ENCODE data around the gene RFC3.

Gene RFC3

GRCh38 chr13:33849211-33849610 lies 31.3 kb downstream of the RFC3 start:
- Histone ChIP-seq H3K36me3 (ENCODE audit: control insufficient read depth, insufficient read depth, low read length) (peaks cover 11% of the 10 kb centered on the region), H3K27me3 (ENCODE audit: control insufficient read depth, insufficient read depth, low read length) (no peaks in the 10 kb centered on the region), H3K9me3 (ENCODE audit: control insufficient read depth, insufficient read depth, low read length) (no peaks in the 10 kb centered on the region), H3K9ac (ENCODE audit: low read depth, low read length) (no peak overlapping the region), H3K4me3 (ENCODE audit: low read depth, low read length) (no peak overlapping the region), H3K4me1 (ENCODE audit: control insufficient read depth, insufficient read depth, low read length) (no peaks in the 10 kb centered on the region)

- H3K36me3 ChIP-seq (ENCODE audit: control insufficient read depth, insufficient read depth, low read length) = no peaks in the 10 kb centered on the region
- H3K27me3 ChIP-seq (ENCODE audit: control insufficient read depth, insufficient read depth, low read length) = no peaks in the 10 kb centered on the region
- no peak overlapping the region for H3K4me3 ChIP-seq (ENCODE audit: low read depth, low read length)
- no peak overlapping the region for H3K9ac ChIP-seq (ENCODE audit: low read depth, low read length)
- H3K9me3 ChIP-seq (ENCODE audit: control insufficient read depth, insufficient read depth, low read length) = no peaks in the 10 kb centered on the region
- H3K4me1 ChIP-seq (ENCODE audit: control insufficient read depth, insufficient read depth, low read length) = no peaks in the 10 kb centered on the region
Observed at GRCh38 chr13:33855371-33855895, 37.5 kb downstream of the RFC3 start.

GRCh38 chr13:33859691-33860303 lies 41.8 kb downstream of the RFC3 start:
- Histone ChIP-seq H3K27me3 (ENCODE audit: control insufficient read depth, insufficient read depth, low read length) (no peaks in the 10 kb centered on the region), H3K36me3 (ENCODE audit: control insufficient read depth, insufficient read depth, low read length) (no peaks in the 10 kb centered on the region), H3K9ac (ENCODE audit: low read depth, low read length) (no peak overlapping the region), H3K4me3 (ENCODE audit: low read depth, low read length) (no peak overlapping the region), H3K9me3 (ENCODE audit: control insufficient read depth, insufficient read depth, low read length) (no peaks in the 10 kb centered on the region), H3K4me1 (ENCODE audit: control insufficient read depth, insufficient read depth, low read length) (no peaks in the 10 kb centered on the region)

- no peaks in the 10 kb centered on the region for H3K4me1 ChIP-seq (ENCODE audit: control insufficient read depth, insufficient read depth, low read length)
Observed at GRCh38 chr13:33860526-33860925, 42.6 kb downstream of the RFC3 start.

GRCh38 chr13:33862016-33862415 lies 44.1 kb downstream of the RFC3 start:
- Histone ChIP-seq H3K9ac (ENCODE audit: low read depth, low read length) (no peak overlapping the region), H3K4me3 (ENCODE audit: low read depth, low read length) (no peak overlapping the region), H3K27me3 (ENCODE audit: control insufficient read depth, insufficient read depth, low read length) (no peaks in the 10 kb centered on the region), H3K9me3 (ENCODE audit: control insufficient read depth, insufficient read depth, low read length) (no peaks in the 10 kb centered on the region), H3K36me3 (ENCODE audit: control insufficient read depth, insufficient read depth, low read length) (no peaks in the 10 kb centered on the region), H3K4me1 (ENCODE audit: control insufficient read depth, insufficient read depth, low read length) (no peaks in the 10 kb centered on the region)

More at GRCh38 chr13:33860526-33860925, 42.6 kb downstream of the RFC3 start:
- H3K27me3 ChIP-seq (ENCODE audit: control insufficient read depth, insufficient read depth, low read length) = no peaks in the 10 kb centered on the region
- H3K36me3 ChIP-seq (ENCODE audit: control insufficient read depth, insufficient read depth, low read length) = no peaks in the 10 kb centered on the region
- no peak overlapping the region for H3K9ac ChIP-seq (ENCODE audit: low read depth, low read length)
- H3K4me3 ChIP-seq (ENCODE audit: low read depth, low read length) = no peak overlapping the region
- H3K9me3 ChIP-seq (ENCODE audit: control insufficient read depth, insufficient read depth, low read length) = no peaks in the 10 kb centered on the region

GRCh38 chr13:33863188-33863789 lies 45.3 kb downstream of the RFC3 start:
- no peaks in the 10 kb centered on the region for H3K9me3 ChIP-seq (ENCODE audit: control insufficient read depth, insufficient read depth, low read length)
- no peak overlapping the region for H3K4me3 ChIP-seq (ENCODE audit: low read depth, low read length)
- H3K9ac ChIP-seq (ENCODE audit: low read depth, low read length) = no peak overlapping the region
- peaks cover 4% of the 10 kb centered on the region for H3K36me3 ChIP-seq (ENCODE audit: control insufficient read depth, insufficient read depth, low read length)
- no peaks in the 10 kb centered on the region for H3K27me3 ChIP-seq (ENCODE audit: control insufficient read depth, insufficient read depth, low read length)
- no peaks in the 10 kb centered on the region for H3K4me1 ChIP-seq (ENCODE audit: control insufficient read depth, insufficient read depth, low read length)

- peaks cover 4% of the 10 kb centered on the region for H3K36me3 ChIP-seq (ENCODE audit: control insufficient read depth, insufficient read depth, low read length)
- H3K4me3 ChIP-seq (ENCODE audit: low read depth, low read length) = no peak overlapping the region
- no peaks in the 10 kb centered on the region for H3K9me3 ChIP-seq (ENCODE audit: control insufficient read depth, insufficient read depth, low read length)
- H3K4me1 ChIP-seq (ENCODE audit: control insufficient read depth, insufficient read depth, low read length) = no peaks in the 10 kb centered on the region
- H3K9ac ChIP-seq (ENCODE audit: low read depth, low read length) = no peak overlapping the region
- no peaks in the 10 kb centered on the region for H3K27me3 ChIP-seq (ENCODE audit: control insufficient read depth, insufficient read depth, low read length)
Observed at GRCh38 chr13:33865945-33866344, 48.0 kb downstream of the RFC3 start.

- Histone ChIP-seq H3K27me3 (ENCODE audit: control insufficient read depth, insufficient read depth, low read length) (no peaks in the 10 kb centered on the region), H3K36me3 (ENCODE audit: control insufficient read depth, insufficient read depth, low read length) (peaks cover 4% of the 10 kb centered on the region), H3K4me1 (ENCODE audit: control insufficient read depth, insufficient read depth, low read length) (no peaks in the 10 kb centered on the region), H3K4me3 (ENCODE audit: low read depth, low read length) (no peak overlapping the region), H3K9me3 (ENCODE audit: control insufficient read depth, insufficient read depth, low read length) (no peaks in the 10 kb centered on the region), H3K9ac (ENCODE audit: low read depth, low read length) (no peak overlapping the region)
Observed at GRCh38 chr13:33867472-33867871, 49.5 kb downstream of the RFC3 start.

GRCh38 chr13:33868343-33868994 lies 50.5 kb downstream of the RFC3 start:
- Histone ChIP-seq H3K36me3 (ENCODE audit: control insufficient read depth, insufficient read depth, low read length) (peaks cover 4% of the 10 kb centered on the region), H3K4me3 (ENCODE audit: low read depth, low read length) (no peak overlapping the region), H3K9me3 (ENCODE audit: control insufficient read depth, insufficient read depth, low read length) (no peaks in the 10 kb centered on the region), H3K4me1 (ENCODE audit: control insufficient read depth, insufficient read depth, low read length) (no peaks in the 10 kb centered on the region), H3K9ac (ENCODE audit: low read depth, low read length) (no peak overlapping the region), H3K27me3 (ENCODE audit: control insufficient read depth, insufficient read depth, low read length) (no peaks in the 10 kb centered on the region)

- H3K4me1 ChIP-seq (ENCODE audit: control insufficient read depth, insufficient read depth, low read length) = no peaks in the 10 kb centered on the region
- H3K9ac ChIP-seq (ENCODE audit: low read depth, low read length) = no peak overlapping the region
- no peaks in the 10 kb centered on the region for H3K9me3 ChIP-seq (ENCODE audit: control insufficient read depth, insufficient read depth, low read length)
- H3K4me3 ChIP-seq (ENCODE audit: low read depth, low read length) = no peak overlapping the region
- H3K36me3 ChIP-seq (ENCODE audit: control insufficient read depth, insufficient read depth, low read length) = peaks cover 4% of the 10 kb centered on the region
- no peaks in the 10 kb centered on the region for H3K27me3 ChIP-seq (ENCODE audit: control insufficient read depth, insufficient read depth, low read length)
Observed at GRCh38 chr13:33869005-33869404, 51.1 kb downstream of the RFC3 start.

- Histone ChIP-seq H3K4me1 (ENCODE audit: control insufficient read depth, insufficient read depth, low read length) (no peaks in the 10 kb centered on the region), H3K9me3 (ENCODE audit: control insufficient read depth, insufficient read depth, low read length) (no peaks in the 10 kb centered on the region), H3K9ac (ENCODE audit: low read depth, low read length) (no peak overlapping the region)
Observed at GRCh38 chr13:33870046-33870668, 52.2 kb downstream of the RFC3 start.

More at GRCh38 chr13:33870046-33870668, 52.2 kb downstream of the RFC3 start:
- Histone ChIP-seq H3K36me3 (ENCODE audit: control insufficient read depth, insufficient read depth, low read length) (peaks cover 4% of the 10 kb centered on the region), H3K4me3 (ENCODE audit: low read depth, low read length) (no peak overlapping the region), H3K27me3 (ENCODE audit: control insufficient read depth, insufficient read depth, low read length) (no peaks in the 10 kb centered on the region)
